Sigmoid colon (tissue), 7 donors: ENCODE results near the gene RARA. TPM values are rescaled to one million over a fixed set of nuclear protein-coding genes. Genes with fewer than 3 reads are reported as not detected.

Source experiments
- DNase-seq: peaks from one replicate; pipeline ENCODE4 v3.0.0-alpha.2; 2019
- H3K27ac ChIP-seq, 4 donors: fragments of 200-600 bp; sonication (generic); one replicate each; pipeline ENCODE4 v1.5.1; 2016 to 2019; ENCODE audit warnings: mild to moderate bottlenecking in 1 of 4
- H3K27me3 ChIP-seq, 3 donors: fragments of 200-600 bp; sonication (generic); one replicate each; pipeline ENCODE4 v1.5.1; 2019; ENCODE audit warnings: mild to moderate bottlenecking in 1 of 3
- H3K36me3 ChIP-seq, 4 donors: fragments of 200-600 bp; sonication (generic); one replicate each; pipeline ENCODE4 v1.5.1; 2016 to 2019
- H3K4me1 ChIP-seq, 4 donors: fragments of 200-600 bp; sonication (generic); one replicate each; pipeline ENCODE4 v1.5.1; 2017 to 2019
- H3K4me3 ChIP-seq, 4 donors: fragments of 200-600 bp; sonication (generic); one replicate each; pipeline ENCODE4 v1.5.1; 2017 to 2019; ENCODE audit warnings: mild to moderate bottlenecking in 2 of 4, moderate library complexity in 1 of 4
- H3K9me3 ChIP-seq, 4 donors: fragments of 200-600 bp in 3 of 4; sonication (generic) in 3 of 4; one replicate each; pipeline versions ENCODE4 v1.5.1 to v1.6.1; 2013 to 2019
- EP300 ChIP-seq, 4 donors: sonication (generic); formaldehyde crosslinking; IDR thresholded peaks; one replicate each; pipeline ENCODE4 v1.6.1; 2017; ENCODE audit warnings: antibody characterized with exemption in 4 of 4
- POLR2A ChIP-seq, 2 donors: fragments of 450-650 bp; IDR thresholded peaks; one replicate each; pipeline ENCODE4 v1.6.1; 2016; ENCODE audit warnings: antibody characterized with exemption in 2 of 2, mild to moderate bottlenecking in 2 of 2, moderate library complexity in 2 of 2
- POLR2AphosphoS5 ChIP-seq, 4 donors: sonication (generic); formaldehyde crosslinking; IDR thresholded peaks; one replicate each; pipeline ENCODE4 v1.6.1; 2017; ENCODE audit warnings: antibody characterized with exemption in 4 of 4
- WGBS, 2 donors: extraction: QIAGEN DNeasy Blood & Tissue Kit; methylation state at CpG; one replicate each; pipeline ENCODE4 v1.1.7; 2013; 5-methylcytosine and 5-hydroxymethylcytosine counted together
- intact Hi-C: fragments of 100-400 bp; cut with DNase I; formaldehyde crosslinking; loops from one replicate; pipeline ENCODE4 v1.15.1; 2023
- polyA plus RNA-seq, 3 donors: library from polyadenylated mRNA; stranded (reverse); fragments of 200-250 nt; gene quantifications; one replicate each; pipeline ENCODE4 v1.2.3, GENCODE V29; 2013
- total RNA-seq, 4 donors: library from RNA; depleted of rRNA; stranded (reverse); fragments of >200 nt; gene quantifications; one replicate each; pipeline ENCODE4 v1.1.0, GENCODE V29; 2016
- TF ChIP-seq, protein P1 (sequence below), 4 experiments: fragments of 450-650 bp in 3 of 4; fragments of 200-600 bp in 1 of 4; IDR thresholded peaks; one replicate each; pipeline ENCODE4 v1.5.1; 2016 to 2019; ENCODE audit warnings: antibody characterized with exemption in 4 of 4, mild to moderate bottlenecking in 3 of 4, moderate library complexity in 2 of 4
- donor health status: healthy with polysubstance abuse.
- donor health status: Bipolar disorder and iron deficiency.
- donor health status: healthy.

The RARA gene
- total and polyA plus RNA-seq, 7 donors = 15.8 to 29.6 (median 26.4) TPM

DNA sequence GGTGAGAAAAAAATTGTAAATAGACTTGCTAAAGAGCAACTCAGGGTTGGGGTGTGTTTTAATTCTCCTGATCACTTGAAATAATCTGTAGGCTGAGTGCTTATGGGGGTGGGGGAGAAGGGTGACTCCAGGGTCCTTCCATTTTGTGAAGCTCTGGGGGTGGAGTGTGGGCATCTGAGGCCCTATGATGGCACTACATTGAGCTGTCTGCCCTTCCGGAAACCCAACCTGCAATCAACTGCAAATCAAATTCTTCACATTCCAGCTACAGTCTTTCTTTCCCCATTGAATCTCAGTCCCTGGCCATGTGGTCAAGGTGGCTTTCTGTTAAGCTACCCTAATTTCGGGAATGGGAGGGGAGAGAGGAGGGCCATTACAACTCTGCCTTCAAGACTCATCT, 27.3 kb upstream of the RARA start:
- no peak for TF ChIP-seq POLR2AphosphoS5 (IDR thresholded peaks at IDR 0.05)
- H3K4me1 ChIP-seq = peaks cover 0 to 15% (median 6%) of the 10 kb centered on the region in 4 donors
- DNase-seq = no peak
- no peak overlapping the region for H3K4me3 ChIP-seq
- 85 to 92% methylated on average over 2 of the region's 2 CpGs for WGBS, 2 donors
- H3K36me3 ChIP-seq = peaks cover 32 to 56% (median 38%) of the 10 kb centered on the region in 4 donors
- no peaks in the 10 kb centered on the region for H3K9me3 ChIP-seq
- no peak overlapping the region for H3K27ac ChIP-seq
- intact Hi-C loops = no loop called here
- no peaks in the 10 kb centered on the region for H3K27me3 ChIP-seq

DNA sequence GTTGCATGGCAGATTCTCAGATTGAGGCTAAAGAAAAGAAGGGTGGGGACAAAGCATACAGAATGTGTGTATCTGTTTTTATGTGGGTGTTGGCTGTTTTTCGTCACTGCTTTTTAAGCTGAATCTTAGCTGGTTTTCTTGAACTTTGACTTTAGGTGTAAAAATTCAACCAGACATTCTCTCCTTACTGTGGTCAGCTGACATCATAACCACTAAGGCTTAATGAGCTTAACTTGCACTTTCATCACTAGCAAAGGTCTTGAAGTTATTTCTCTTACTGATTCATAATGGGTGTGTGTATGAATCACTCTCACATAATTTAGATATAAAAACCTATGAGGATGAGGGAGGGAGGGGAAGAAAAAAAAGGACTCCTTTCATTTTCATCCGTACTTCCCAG, 25.3 kb upstream of the RARA start:
- Histone ChIP-seq H3K4me3 (no peak overlapping the region), H3K27me3 (no peaks in the 10 kb centered on the region), H3K9me3 (no peaks in the 10 kb centered on the region), H3K36me3 (peaks cover 20 to 36% (median 21%) of the 10 kb centered on the region in 4 donors), H3K4me1 (peaks cover 0 to 23% (median 14%) of the 10 kb centered on the region in 4 donors), H3K27ac (peak overlapping the region; percentile 3 to 68 (median 35))
- 6 to 62% methylated on average over 2 of the region's 2 CpGs for WGBS, 2 donors
- intact Hi-C loops = no loop called here
- no peak for DNase-seq
- TF ChIP-seq, protein P1, sequence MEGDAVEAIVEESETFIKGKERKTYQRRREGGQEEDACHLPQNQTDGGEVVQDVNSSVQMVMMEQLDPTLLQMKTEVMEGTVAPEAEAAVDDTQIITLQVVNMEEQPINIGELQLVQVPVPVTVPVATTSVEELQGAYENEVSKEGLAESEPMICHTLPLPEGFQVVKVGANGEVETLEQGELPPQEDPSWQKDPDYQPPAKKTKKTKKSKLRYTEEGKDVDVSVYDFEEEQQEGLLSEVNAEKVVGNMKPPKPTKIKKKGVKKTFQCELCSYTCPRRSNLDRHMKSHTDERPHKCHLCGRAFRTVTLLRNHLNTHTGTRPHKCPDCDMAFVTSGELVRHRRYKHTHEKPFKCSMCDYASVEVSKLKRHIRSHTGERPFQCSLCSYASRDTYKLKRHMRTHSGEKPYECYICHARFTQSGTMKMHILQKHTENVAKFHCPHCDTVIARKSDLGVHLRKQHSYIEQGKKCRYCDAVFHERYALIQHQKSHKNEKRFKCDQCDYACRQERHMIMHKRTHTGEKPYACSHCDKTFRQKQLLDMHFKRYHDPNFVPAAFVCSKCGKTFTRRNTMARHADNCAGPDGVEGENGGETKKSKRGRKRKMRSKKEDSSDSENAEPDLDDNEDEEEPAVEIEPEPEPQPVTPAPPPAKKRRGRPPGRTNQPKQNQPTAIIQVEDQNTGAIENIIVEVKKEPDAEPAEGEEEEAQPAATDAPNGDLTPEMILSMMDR (IDR thresholded peaks at IDR 0.05) = no peak
- TF ChIP-seq POLR2AphosphoS5 (IDR thresholded peaks at IDR 0.05) (no peak), EP300 (IDR thresholded peaks at IDR 0.05) (no peak), POLR2A (IDR thresholded peaks at IDR 0.05) (no peak)

DNA sequence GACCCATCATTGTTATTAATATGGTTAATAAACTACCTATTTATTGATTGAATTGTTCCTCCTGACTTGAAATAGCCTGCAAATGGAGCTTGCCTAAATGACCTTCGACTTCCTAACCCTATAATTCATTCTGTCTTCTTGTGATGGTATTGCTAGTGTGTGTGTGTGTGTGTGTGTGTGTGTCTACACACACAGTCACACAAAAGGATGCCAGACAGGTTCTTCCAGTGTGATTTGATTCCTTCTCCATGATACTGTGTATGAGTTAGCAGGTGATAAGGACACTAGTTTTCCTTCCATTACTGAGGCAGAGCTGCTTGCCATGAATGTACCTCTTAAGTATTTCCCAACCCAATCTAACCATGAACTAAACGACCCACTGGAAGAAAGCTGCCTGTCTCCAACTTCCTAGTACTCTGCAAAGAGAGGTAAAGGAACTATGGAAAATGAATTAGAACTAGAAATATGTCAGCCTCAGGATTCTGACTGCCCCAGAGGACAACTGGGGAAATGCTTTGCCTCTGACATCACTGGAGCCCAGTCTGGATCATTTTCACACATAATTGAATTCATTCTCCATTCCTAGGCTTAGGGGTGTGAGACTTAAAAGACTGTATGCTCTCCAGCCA, 24.8 kb upstream of the RARA start:
- Histone ChIP-seq H3K27me3 (no peaks in the 10 kb centered on the region), H3K4me3 (no peak overlapping the region), H3K36me3 (peaks cover 14 to 31% (median 15%) of the 10 kb centered on the region in 4 donors), H3K9me3 (no peaks in the 10 kb centered on the region), H3K27ac (peak overlapping the region; percentile 16 to 68 (median 44)), H3K4me1 (peaks cover 0 to 23% (median 14%) of the 10 kb centered on the region in 4 donors)
- 9 to 54% methylated on average over 2 of the region's 2 CpGs for WGBS, 2 donors
- DNase-seq = no peak
- TF ChIP-seq POLR2A (IDR thresholded peaks at IDR 0.05) = no peak
- TF ChIP-seq, protein P1 (IDR thresholded peaks at IDR 0.05) = peak in 1 of 4 experiments; percentile 15
- intact Hi-C loops = no loop called here

DNA sequence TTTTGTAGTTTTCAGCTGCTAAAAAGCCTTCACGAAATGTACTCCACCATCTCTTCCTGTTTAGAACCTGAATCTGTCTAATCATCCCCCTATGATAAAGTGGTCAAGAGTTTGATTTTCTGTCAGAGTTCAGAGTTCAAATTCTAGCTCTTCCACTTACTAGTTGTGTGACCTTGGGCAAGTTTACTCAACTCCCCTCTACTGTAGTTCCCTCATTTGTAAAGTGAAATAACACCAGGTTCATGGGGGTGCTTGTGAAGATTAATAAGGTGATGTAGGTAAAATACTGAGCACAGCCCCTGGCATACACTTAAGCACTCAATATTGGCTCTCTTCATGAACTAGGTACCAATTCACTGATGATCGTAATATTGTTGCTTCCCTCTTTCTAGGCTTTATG, 22.5 kb upstream of the RARA start:
- intact Hi-C loops = loop anchor here (5.0 kb wide), 2 partner anchors 69 to 174 kb away; partner anchors contain the start of gene WIPF2
- no peaks in the 10 kb centered on the region for H3K27me3 ChIP-seq
- H3K27ac ChIP-seq = no peak overlapping the region
- no peak for DNase-seq
- peaks cover 0 to 8% (median 2%) of the 10 kb centered on the region in 4 donors for H3K36me3 ChIP-seq
- TF ChIP-seq, protein P1 (IDR thresholded peaks at IDR 0.05) = no peak
- TF ChIP-seq POLR2A (IDR thresholded peaks at IDR 0.05) (no peak), POLR2AphosphoS5 (IDR thresholded peaks at IDR 0.05) (no peak), EP300 (IDR thresholded peaks at IDR 0.05) (no peak)
- WGBS, 2 donors = 95 to 96% methylated on average over 2 of the region's 2 CpGs
- H3K4me3 ChIP-seq = no peak overlapping the region
- H3K4me1 ChIP-seq = peaks cover 0 to 28% (median 16%) of the 10 kb centered on the region in 4 donors
- H3K9me3 ChIP-seq = no peaks in the 10 kb centered on the region

DNA sequence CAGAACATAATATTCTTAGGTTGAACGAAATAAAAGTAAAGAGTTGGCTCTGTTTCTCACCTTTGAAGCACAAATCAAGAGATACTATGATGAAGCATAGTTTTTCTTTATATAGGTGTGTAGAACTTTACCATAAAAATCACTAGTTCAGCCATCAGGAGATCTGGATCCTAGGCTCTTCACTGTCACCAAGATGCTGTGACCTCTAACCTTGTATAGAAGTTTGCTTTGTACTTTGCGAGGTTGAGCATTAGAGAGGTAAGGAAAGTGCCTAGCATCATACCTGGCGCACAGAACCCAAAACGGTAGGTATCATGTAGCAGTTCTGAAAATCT, 21.9 kb upstream of the RARA start:
- intact Hi-C loops = loop anchor here (5.0 kb wide), 2 partner anchors 70 to 175 kb away; partner anchors contain the start of gene WIPF2

More for the DNA sequence above, 21.9 kb upstream of the RARA start:
- TF ChIP-seq EP300 (IDR thresholded peaks at IDR 0.05) (no peak), POLR2A (IDR thresholded peaks at IDR 0.05) (no peak), POLR2AphosphoS5 (IDR thresholded peaks at IDR 0.05) (no peak)
- TF ChIP-seq, protein P1 (IDR thresholded peaks at IDR 0.05) = no peak
- Histone ChIP-seq H3K9me3 (no peaks in the 10 kb centered on the region), H3K36me3 (peaks cover 0 to 5% (median 0%) of the 10 kb centered on the region in 4 donors), H3K27me3 (no peaks in the 10 kb centered on the region), H3K27ac (peak overlapping the region; percentile 6 to 41 (median 29)), H3K4me1 (peaks cover 0 to 28% (median 16%) of the 10 kb centered on the region in 4 donors), H3K4me3 (peak overlapping the region in 2 of 4 donors; percentile 28 to 50)
- WGBS, 2 donors = 31 to 45% methylated on average over 4 of the region's 4 CpGs
- DNase-seq = no peak
